Choroid plexus epithelial cell (primary cell): ENCODE results near the gene RPS8.
"Not testable (repeated sequence)": the region's sequence is repeated elsewhere in the genome, so short reads cannot be mapped to it uniquely, and the experiment has no call there.

Experiments
- DNase-seq: peaks from one replicate; pipeline ENCODE4 v3.0.0-alpha.2; 2010; ENCODE audit warnings: low read depth
- H3K4me3 ChIP-seq: 2 replicates; pipeline ENCODE4 v1.5.1; 2011; ENCODE audit warnings: low read depth, mild to moderate bottlenecking, control low read depth, low read length, moderate library complexity
- CTCF ChIP-seq: conservative IDR thresholded peaks from 2 replicates; pipeline ENCODE4 v1.5.1; 2011; ENCODE audit warnings: low read depth, mild to moderate bottlenecking, control low read depth, inconsistent platforms, low read length, moderate library complexity

RPS8 gene

GRCh38 chr1:44739307-44740178 lies 35.8 kb upstream of the RPS8 start, which contains the start of gene KIF2C:
TSS of gene KIF2C (plus strand) at chr1:44739837. CDS start at chr1:44739933, 96 bp downstream.
- DNase-seq, result peak; percentile 99
- H3K4me3 ChIP-seq, result peak within 1 kb of the TSS; percentile 65
- TF ChIP-seq CTCF, result no peak

DNA sequence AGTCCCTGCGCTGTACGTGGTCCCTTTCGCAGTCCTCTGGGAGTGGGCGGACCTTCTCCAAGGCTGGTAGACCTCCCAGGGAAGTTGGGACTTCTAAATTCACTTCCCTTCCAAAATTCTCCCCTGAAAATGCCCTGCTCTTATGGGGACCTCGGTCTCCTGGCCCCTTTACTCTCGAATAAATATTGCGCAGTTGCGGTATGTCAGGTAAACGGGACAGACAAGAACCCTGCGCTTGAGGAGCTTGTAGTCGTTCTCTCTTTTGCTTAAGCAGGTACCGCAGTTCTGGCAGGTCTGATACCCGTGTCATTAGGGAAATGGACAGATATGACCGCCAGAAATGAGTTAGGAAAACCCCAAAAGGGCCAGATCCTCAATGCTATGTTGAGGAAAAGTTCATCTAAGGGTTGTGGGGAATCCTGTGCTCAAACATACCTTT lies 35.1 kb upstream of the RPS8 start:
- peak overlapping the region; percentile 65 for H3K4me3 ChIP-seq
- TF ChIP-seq CTCF, result no peak
- DNase-seq, result no peak

DNA sequence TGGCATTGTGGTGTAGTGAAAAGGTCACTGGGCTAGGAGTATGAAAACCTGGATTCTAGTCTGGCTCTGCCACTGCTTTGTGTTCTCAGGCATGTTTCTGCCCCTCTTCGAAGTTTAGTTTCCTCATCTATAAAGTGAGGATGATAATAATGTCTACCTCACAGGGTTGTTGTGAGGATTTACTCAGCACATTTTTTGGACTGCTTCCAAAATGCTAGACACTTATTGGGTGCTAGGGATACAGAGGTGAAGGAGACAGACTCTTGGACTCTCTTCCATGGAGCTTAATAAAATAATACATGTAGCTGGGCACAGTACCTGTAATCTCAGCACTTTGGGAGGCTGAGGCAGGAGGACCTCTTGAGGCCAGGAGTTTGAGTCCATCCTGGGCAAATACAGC lies 32.1 kb upstream of the RPS8 start:
- peak; percentile 17 for DNase-seq
- no peak overlapping the region for H3K4me3 ChIP-seq
- TF ChIP-seq CTCF, result no peak

DNA sequence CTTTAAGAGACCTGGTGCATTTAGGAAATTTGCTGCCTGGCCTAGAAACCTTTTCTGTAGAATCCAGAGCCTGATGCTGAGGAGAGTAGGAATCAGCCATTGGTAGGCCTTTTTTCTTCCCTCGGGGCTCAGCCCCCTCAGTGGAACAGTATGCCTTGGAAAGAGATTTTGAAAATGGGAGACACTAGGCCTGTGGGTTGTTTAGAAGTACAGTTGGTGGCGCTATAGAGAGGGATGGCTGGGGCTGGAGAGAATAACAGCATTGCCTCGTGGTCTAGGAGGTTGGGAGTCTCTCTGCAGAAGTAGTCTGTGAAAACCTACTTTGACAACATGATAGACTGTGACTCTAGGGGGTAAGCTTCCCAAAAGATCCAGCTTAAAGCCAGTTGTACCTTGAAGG lies 27.5 kb upstream of the RPS8 start:
- DNase-seq, result peak; percentile 13
- peak; percentile 7 for TF ChIP-seq CTCF
- H3K4me3 ChIP-seq, result no peak overlapping the region

- no peak for TF ChIP-seq CTCF
- DNase-seq, result no peak
- no peak overlapping the region for H3K4me3 ChIP-seq
These were observed 17.9 kb upstream of the RPS8 start for GRCh38 chr1:44757420-44757819.

DNA sequence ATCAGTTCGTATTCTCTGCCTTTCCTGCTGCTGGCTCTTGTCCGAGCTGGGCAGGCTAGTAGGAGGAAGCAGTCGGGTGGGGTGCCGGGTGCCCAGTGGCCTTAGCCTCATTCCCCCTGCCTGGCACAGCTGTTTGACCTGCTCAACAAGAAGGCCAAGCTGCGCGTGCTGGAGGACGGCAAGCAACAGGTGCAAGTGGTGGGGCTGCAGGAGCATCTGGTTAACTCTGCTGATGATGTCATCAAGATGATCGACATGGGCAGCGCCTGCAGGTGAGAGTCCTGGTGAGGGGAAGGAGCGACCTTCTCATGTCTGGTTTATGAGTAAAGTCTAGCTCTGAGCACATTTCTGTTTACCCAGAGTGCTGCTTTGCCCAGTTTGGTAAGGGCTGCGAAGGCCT lies 16.3 kb upstream of the RPS8 start:
- no peak for DNase-seq
- TF ChIP-seq CTCF, result no peak
- H3K4me3 ChIP-seq, result no peak overlapping the region

DNA sequence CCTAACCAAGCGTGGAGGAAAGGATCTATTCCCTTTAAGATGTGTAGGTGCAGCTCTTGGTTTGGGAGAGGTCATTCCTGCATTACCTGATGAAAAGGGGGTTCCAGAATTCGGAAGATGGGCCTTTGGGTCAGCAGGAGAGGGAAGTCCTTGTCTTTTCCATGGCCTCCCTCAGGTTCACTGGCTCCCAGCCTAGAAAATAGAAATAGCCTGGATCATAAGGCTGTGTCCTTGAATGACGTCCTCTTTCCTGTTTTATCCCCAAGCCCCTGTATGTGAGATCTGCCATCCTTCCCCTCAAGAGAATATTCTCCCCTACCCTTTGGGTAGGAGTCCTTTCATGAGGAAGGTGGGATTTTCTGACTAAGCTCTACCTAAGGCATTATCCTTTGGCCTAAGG lies 14.5 kb upstream of the RPS8 start:
- no peak overlapping the region for H3K4me3 ChIP-seq
- no peak for DNase-seq
- TF ChIP-seq CTCF, result no peak

DNA sequence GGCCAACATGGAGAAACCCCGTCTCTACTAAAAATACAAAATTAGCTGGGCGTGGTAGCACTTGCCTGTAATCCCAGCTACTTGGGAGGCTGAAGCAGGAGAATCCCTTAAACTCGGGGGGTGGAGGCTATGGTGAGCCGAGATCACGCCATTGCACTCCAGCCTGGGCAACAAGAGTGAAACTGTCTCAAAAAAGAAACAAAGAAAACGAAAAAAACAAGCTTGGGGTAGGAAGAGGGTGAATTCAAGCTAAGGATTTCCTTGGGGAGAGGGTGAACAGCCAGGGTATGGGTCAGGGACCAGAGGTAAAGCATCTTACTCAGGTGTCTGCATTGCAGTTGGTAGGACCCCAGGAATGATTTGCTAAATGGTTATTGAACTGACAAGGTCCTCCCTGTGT lies 8.9 kb upstream of the RPS8 start:
- DNase-seq, H3K4me3 ChIP-seq: not testable (repeated sequence)
